Fibroblast of mammary gland (primary cell): ENCODE measurements around the gene PFKFB3.
"Not testable (repeated sequence)": the region's sequence is repeated elsewhere in the genome, so short reads cannot be mapped to it uniquely, and the experiment has no call there.

Experiments used
- DNase-seq: peaks from one replicate; pipeline ENCODE4 v3.0.0-alpha.2; 2010; ENCODE audit warnings: low read depth
- H3K4me3 ChIP-seq: 2 replicates; pipeline ENCODE4 v1.5.1; 2011; ENCODE audit warnings: low read depth, mild to moderate bottlenecking, low read length, moderate library complexity; ENCODE audit not compliant: control insufficient read depth
- TF ChIP-seq, protein P1 (sequence below): conservative IDR thresholded peaks from 2 replicates; pipeline ENCODE4 v1.5.1; 2011; ENCODE audit warnings: low read depth, low read length, inconsistent platforms; ENCODE audit not compliant: control insufficient read depth, insufficient read depth

PFKFB3 gene

DNA sequence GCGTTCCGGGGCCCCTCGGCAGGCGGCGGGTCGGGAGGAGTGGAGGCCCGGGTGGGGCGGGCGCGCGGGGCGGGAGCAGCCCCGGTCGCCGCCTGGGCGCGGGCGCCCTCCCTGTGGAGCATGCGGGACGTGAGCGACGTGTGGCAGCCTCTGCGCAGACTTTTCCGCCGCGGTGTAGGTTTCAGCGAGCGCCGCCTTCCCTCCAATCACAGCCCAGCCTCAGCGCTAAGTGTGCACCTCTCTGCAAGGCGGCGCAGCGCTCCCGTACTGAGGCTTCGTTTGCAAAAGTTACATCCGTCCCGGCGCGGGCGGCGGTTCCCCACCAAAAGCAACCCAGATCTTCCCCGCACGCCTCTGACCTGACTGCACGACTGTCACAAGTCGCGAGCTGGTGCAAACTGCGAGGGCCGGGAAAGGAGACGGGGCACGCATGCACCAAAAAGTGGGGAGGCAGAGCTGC is 1.2 kb upstream of the PFKFB3 start:
- peak; percentile 31 for DNase-seq
- H3K4me3 ChIP-seq = peak overlapping the region; percentile 43
- TF ChIP-seq, protein P1, sequence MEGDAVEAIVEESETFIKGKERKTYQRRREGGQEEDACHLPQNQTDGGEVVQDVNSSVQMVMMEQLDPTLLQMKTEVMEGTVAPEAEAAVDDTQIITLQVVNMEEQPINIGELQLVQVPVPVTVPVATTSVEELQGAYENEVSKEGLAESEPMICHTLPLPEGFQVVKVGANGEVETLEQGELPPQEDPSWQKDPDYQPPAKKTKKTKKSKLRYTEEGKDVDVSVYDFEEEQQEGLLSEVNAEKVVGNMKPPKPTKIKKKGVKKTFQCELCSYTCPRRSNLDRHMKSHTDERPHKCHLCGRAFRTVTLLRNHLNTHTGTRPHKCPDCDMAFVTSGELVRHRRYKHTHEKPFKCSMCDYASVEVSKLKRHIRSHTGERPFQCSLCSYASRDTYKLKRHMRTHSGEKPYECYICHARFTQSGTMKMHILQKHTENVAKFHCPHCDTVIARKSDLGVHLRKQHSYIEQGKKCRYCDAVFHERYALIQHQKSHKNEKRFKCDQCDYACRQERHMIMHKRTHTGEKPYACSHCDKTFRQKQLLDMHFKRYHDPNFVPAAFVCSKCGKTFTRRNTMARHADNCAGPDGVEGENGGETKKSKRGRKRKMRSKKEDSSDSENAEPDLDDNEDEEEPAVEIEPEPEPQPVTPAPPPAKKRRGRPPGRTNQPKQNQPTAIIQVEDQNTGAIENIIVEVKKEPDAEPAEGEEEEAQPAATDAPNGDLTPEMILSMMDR = no peak

DNA sequence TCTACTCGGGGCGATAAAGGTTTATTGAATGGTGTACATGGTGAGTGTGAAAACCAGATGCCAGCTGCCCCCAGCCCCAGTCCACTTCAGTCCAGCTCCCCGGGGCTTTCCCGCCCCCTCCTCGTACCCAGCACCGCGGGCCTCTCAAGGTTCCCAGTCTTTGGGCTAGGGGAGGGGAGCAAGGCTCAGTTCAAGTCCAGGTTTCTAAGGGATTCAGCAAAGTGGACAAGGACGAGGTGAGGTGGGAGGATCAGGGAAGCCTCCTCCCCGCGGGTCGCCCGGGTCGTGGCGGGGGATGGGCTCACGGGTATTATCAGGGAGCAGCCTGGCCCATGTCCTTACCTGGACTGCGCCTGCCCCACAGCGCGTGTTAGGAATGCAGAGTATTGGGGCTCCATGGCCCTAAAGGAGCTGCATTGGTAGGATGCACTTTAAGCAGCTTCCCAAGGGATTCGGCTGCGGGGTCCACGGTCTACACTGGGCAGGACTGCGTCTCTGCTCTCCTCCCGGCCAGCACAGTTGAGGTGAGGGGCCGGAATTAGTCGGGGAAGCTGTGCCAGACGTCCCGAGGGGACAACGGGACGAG is 541 bp upstream of the PFKFB3 start:
- H3K4me3 ChIP-seq = peak overlapping the region; percentile 43
- TF ChIP-seq, protein P1 = no peak
- no peak for DNase-seq

DNA sequence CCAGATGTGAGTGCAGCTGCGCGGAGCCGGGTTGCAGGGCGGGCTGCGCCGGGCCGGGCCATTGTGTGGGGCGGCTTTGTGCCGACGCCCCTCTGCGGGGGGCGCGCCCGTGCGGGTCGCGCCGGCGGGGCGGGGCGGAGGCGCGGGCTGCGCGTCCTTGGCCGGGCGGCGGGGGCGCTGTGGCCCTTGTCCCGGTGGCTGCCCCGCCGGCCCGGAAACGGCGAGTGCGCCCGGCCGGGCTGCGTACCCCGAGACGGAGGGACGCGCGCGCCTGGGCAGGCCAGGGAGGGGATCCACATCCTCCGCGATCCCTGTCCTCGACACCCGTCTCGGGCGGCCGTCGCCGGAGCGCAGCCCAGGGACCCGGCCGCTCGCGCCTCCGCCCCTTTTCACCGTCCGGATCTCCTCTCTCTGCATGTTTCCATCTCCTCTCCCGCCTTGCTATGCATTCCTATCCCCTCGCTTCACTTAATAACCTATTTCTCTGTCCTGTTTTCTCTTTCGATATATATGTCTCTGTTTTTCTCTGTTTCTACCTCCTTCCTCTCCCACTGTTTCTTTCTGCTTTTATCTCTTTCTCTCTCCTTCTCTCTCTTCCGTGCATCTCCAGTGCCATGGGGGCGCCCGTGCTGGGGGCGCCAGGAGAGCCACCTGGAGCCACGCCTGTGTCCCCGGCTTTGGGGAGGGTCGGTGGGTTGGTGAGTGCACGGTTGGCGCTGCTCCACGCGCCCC is 765 bp downstream of the PFKFB3 start:
- peak; percentile 38 for DNase-seq
- peak overlapping the region; percentile 69 for H3K4me3 ChIP-seq
- TF ChIP-seq, protein P1 = no peak

DNA sequence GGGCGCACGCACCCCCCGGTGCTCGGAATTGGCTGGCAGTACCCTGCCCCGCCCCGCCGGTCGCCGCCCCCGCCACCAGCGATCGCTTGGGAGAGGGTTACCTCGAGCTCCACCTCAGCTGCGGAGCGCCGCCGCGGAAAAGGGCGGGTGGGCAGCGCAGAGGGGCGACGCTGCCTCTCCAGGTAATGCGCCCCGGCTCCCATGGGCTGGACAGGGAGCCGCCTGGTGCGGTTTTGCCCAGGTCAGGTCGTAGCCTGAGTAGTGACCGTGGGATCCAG is 1.3 kb downstream of the PFKFB3 start:
- DNase-seq = no peak
- TF ChIP-seq, protein P1 = no peak
- H3K4me3 ChIP-seq = peak overlapping the region; percentile 69

DNA sequence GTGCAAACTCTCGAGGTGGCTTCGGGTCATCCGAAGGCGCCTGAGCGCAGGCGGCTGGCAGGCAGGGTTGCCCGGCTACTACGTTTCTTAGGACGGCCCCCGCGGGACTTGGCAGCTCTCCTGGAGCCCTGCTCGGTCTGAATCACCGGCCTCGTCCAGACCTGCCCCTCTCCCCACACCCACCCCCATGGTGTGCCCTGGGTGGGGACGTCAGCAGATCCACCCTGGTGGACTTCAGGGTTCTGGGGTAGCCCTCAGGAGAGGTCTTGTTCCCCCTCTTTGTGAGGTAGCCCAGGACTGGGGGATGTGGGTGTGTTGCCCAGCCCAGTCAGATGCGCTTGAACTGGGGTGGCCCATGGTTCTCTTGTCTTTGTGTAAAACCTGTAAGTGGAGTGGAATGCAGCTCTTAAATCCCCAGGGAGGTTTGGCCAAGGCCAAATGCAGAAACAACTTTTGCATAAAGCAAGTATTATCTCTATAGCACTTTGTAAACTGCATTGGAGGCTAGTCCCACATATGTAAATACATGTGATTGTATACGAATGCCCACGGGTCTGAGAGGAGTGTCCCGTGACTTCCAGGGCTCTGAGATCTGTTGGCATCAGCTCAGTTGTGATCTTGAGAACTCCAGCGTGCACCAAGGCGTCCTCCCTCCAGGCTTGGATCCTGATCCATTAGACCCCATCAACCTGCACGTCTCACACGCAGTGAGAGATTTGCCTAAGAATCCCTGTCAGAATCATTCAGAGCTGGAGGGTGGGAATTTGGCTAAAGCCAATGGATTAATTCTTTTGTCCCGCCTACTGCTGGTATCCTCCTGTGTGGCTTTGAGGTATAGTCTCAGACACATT is 1.8 kb downstream of the PFKFB3 start:
- peak overlapping the region; percentile 69 for H3K4me3 ChIP-seq
- peak; percentile 85 for DNase-seq
- TF ChIP-seq, protein P1 = no peak

DNA sequence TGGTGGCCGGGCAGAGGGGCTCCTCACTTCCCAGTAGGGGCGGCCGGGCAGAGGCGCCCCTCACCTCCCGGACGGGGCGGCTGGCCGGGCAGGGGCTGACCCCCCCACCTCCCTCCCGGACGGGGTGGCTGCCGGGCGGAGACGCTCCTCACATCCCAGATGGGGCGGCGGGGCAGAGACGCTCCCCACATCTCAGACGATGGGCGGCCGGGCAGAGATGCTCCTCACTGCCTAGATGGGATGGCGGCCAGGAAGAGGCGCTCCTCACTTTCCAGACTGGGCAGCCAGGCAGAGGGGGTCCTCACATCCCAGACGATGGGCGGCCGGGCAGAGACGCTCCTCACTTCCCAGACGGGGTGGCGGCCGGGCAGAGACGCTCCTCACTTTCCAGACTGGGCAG is 3.8 kb downstream of the PFKFB3 start:
- DNase-seq, H3K4me3 ChIP-seq: not testable (repeated sequence)

DNA sequence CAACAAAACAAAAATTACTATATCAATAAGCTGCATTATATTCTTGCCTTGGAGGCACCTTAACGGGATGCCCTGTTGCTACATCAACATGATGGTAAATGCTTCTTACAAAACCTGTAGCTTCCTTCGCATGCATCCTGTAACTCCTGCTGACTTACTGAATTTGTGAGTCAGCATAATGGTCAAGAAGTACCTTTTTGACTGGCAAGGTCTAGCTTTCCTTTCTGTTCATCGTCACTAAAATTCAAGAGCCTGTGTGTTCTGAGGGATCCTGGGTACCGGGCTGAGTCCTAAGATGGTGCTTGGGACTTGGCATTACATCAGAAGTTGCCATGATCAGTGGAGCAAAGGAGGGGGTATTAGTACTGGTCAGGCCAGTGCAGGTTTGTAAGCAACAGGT is 4.9 kb downstream of the PFKFB3 start:
- TF ChIP-seq, protein P1 = no peak
- no peak overlapping the region for H3K4me3 ChIP-seq
- no peak for DNase-seq
